ENCODE data around the gene TBCE.

DNA sequence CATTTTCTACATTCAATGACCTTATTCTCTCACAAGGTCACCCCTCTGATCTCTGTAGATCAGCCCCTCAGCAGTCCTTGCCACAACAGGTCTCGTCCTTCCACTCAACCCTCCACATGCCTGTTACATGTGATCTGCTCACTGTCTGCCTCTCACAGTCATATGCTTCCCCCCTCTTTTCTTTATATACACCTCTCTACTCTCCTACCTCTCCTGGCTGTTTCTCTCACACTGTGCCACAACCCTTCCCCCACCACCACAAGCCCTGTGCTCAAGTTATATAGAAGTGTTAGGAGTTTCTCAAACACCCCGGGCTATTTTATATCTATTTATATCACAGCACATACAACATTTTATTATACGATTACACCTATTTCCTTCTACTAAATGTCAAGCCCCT, 124.4 kb downstream of the TBCE start:
- TF ChIP-seq, protein P1, sequence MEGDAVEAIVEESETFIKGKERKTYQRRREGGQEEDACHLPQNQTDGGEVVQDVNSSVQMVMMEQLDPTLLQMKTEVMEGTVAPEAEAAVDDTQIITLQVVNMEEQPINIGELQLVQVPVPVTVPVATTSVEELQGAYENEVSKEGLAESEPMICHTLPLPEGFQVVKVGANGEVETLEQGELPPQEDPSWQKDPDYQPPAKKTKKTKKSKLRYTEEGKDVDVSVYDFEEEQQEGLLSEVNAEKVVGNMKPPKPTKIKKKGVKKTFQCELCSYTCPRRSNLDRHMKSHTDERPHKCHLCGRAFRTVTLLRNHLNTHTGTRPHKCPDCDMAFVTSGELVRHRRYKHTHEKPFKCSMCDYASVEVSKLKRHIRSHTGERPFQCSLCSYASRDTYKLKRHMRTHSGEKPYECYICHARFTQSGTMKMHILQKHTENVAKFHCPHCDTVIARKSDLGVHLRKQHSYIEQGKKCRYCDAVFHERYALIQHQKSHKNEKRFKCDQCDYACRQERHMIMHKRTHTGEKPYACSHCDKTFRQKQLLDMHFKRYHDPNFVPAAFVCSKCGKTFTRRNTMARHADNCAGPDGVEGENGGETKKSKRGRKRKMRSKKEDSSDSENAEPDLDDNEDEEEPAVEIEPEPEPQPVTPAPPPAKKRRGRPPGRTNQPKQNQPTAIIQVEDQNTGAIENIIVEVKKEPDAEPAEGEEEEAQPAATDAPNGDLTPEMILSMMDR (IDR thresholded peaks at IDR 0.05) = no peak
- TF ChIP-seq POLR2A (IDR thresholded peaks at IDR 0.05) = no peak

Measured in Peyer's patch (tissue), 4 donors.